Measurements from ENCODE around the gene WWOX. TPM values are rescaled to one million over a fixed set of nuclear protein-coding genes. Genes with fewer than 3 reads are reported as not detected.

WWOX gene
- total and polyA plus RNA-seq, 2 of the 8 experiments (the other 6 are each of a cell fraction or from before 2014, with no cell fraction given), result 5.4 to 16.7 TPM

GRCh38 chr16:78932355-78932943 lies 833.0 kb downstream of the WWOX start:
- Histone ChIP-seq H3K36me3 (ENCODE audit: control insufficient read depth in 2 of 4, insufficient read depth in 4 of 4, low read length in 3 of 4) (no peaks in the 10 kb centered on the region), H2BK120ac (replicated peaks; ENCODE audit: low read depth, low read length) (no peak overlapping the region), H4K20me1 (replicated peaks in 1 of 2; ENCODE audit: control insufficient read depth in 1 of 2, insufficient read depth in 2 of 2, low read length in 2 of 2) (no peaks in the 10 kb centered on the region), H2BK5ac (ENCODE audit: low read depth, low read length) (no peak overlapping the region), H3K14ac (ENCODE audit: insufficient read length) (no peak overlapping the region), H4K8ac (ENCODE audit: extremely low read depth, insufficient read depth, low read length) (no peak overlapping the region), H3K9ac (replicated peaks in 1 of 4; ENCODE audit: extremely low read depth in 1 of 4, low read depth in 3 of 4, low read length in 3 of 4) (no peak overlapping the region), H2AK5ac (ENCODE audit: low read depth, low read length) (no peak overlapping the region), H2BK20ac (ENCODE audit: low read length) (no peak overlapping the region), H2AFZ (ENCODE audit: low read length) (no peak overlapping the region), H3K9me3 (ENCODE audit: insufficient read depth in 2 of 2, low read depth in 1 of 2, low read length in 1 of 2) (no peaks in the 10 kb centered on the region), H3K79me2 (ENCODE audit: control insufficient read depth in 1 of 2, insufficient read depth in 2 of 2, low read length in 2 of 2) (no peaks in the 10 kb centered on the region), H3K23me2 (ENCODE audit: low read depth, low read length) (no peaks in the 10 kb centered on the region), H2BK15ac (ENCODE audit: low read length) (no peak overlapping the region), H3K4ac (replicated peaks; ENCODE audit: insufficient read length, low read depth, low read length) (no peak overlapping the region), H3K56ac (replicated peaks; ENCODE audit: insufficient read length, low read depth, low read length) (no peak overlapping the region), H3K27ac (ENCODE audit: low read depth, low read length) (no peak overlapping the region), H3K4me1 (replicated peaks in 1 of 4; ENCODE audit: control insufficient read depth in 3 of 4, insufficient read depth in 4 of 4, low read length in 3 of 4) (no peaks in the 10 kb centered on the region), H3K4me3 (ENCODE audit: extremely low read depth in 1 of 4, insufficient read depth in 2 of 4, low read depth in 3 of 4, low read length in 4 of 4) (no peak overlapping the region), H4K5ac (ENCODE audit: insufficient read length, low read depth, low read length) (no peak overlapping the region), H3K18ac (ENCODE audit: extremely low read depth, low read length) (no peak overlapping the region), H4K91ac (replicated peaks; ENCODE audit: insufficient read length, low read length) (no peak overlapping the region), H3K27me3 (replicated peaks in 1 of 4; ENCODE audit: control insufficient read depth in 3 of 4, extremely low read depth in 1 of 4, insufficient read depth in 3 of 4, low read length in 3 of 4) (no peaks in the 10 kb centered on the region), H3K23ac (ENCODE audit: insufficient read length) (no peak overlapping the region), H3K4me2 (ENCODE audit: insufficient read depth in 1 of 2, low read depth in 2 of 2, low read length in 2 of 2) (no peak overlapping the region), H2BK12ac (ENCODE audit: low read depth, low read length) (no peak overlapping the region), H3K79me1 (ENCODE audit: low read depth, low read length) (no peaks in the 10 kb centered on the region)
- WGBS, 2 experiments (ENCODE audit: extremely low coverage in 1 of 2, insufficient coverage in 1 of 2, insufficient read length in 1 of 2, insufficient replicate concordance in 2 of 2, low coverage in 1 of 2, low lambda C conversion rate in 2 of 2, missing lambda C conversion rate in 1 of 2), result 92% methylated on average over 9 of the region's 9 CpGs; no CpG with 5 or more reads in 1 of the 2 experiments
- ChIA-PET POLR2A (ENCODE audit: partially characterized antibody) (no interaction called here), CTCF (ENCODE audit: partially characterized antibody) (interaction anchor here (1.3 kb wide), 1 partner anchor 56 kb away, joined by 4 read pairs; no protein-coding TSS in a partner anchor)
- no peak for DNase-seq (ENCODE audit: low read depth in 1 of 2, low spot score in 2 of 2)
- FAIRE-seq, result no peak
- TF ChIP-seq EGR1 (IDR thresholded peaks at IDR 0.05; ENCODE audit: borderline replicate concordance, low read depth, low read length) (no peak), RXRA (IDR thresholded peaks at IDR 0.05; ENCODE audit: insufficient read depth, low read depth, low read length) (no peak), NANOG (IDR thresholded peaks at IDR 0.05; ENCODE audit: insufficient read depth, low read depth, low read length, poor library complexity, severe bottlenecking) (no peak), MAX (IDR thresholded peaks at IDR 0.05) (no peak)

Measured in H1 (cell line).